ENCODE measurements around the gene TMSB4Y.

TMSB4Y gene

GRCh38 chrY:13703568-13703968, at the start of gene TMSB4Y:
Gene TMSB4Y (plus strand): TSS chrY:13703899.
- DNase-seq: peak in 1 of 2 donors; percentile 86

- DNase-seq: no peak
Measured at GRCh38 chrY:13664162-13664561, 39.5 kb upstream of the TMSB4Y start.

- no peak for DNase-seq
Measured at GRCh38 chrY:13671122-13671521, 32.6 kb upstream of the TMSB4Y start.

- DNase-seq: no peak
Measured at GRCh38 chrY:13702276-13702675, 1.4 kb upstream of the TMSB4Y start.

GRCh38 chrY:13704121-13704930, 627 bp downstream of the TMSB4Y start:
- DNase-seq: peak in 1 of 2 donors; percentile 36

GRCh38 chrY:13705197-13705596, 1.5 kb downstream of the TMSB4Y start:
- DNase-seq: no peak

GRCh38 chrY:13708038-13708437, 4.3 kb downstream of the TMSB4Y start:
- DNase-seq: no peak

GRCh38 chrY:13718996-13719395, 15.3 kb downstream of the TMSB4Y start:
- DNase-seq: no peak

GRCh38 chrY:13729517-13729916, 25.8 kb downstream of the TMSB4Y start:
- DNase-seq: no peak

GRCh38 chrY:13738618-13739017, 34.9 kb downstream of the TMSB4Y start:
- DNase-seq: peak in 1 of 2 donors; percentile 40

- peak in 1 of 2 donors; percentile 65 for DNase-seq
Measured at GRCh38 chrY:13751289-13752071, 47.8 kb downstream of the TMSB4Y start.

- DNase-seq: no peak
Measured at GRCh38 chrY:13754661-13755060, 51.0 kb downstream of the TMSB4Y start.

Measured in CD4-positive, alpha-beta T cell treated with Interferon alpha-2 for 1 hour (primary cell).